ENCODE measurements around the gene RAP1GAP. TPM values are rescaled to one million over a fixed set of nuclear protein-coding genes. Genes with fewer than 3 reads are reported as not detected.
A peak's percentile ranks its signal among the peaks of the same experiment; 100 is the strongest.

RAP1GAP gene
- total and polyA plus RNA-seq, 9 of the 15 experiments (the other 6 are each of a cell fraction or from before 2014, with no cell fraction given) = 0.29 to 30.2 (median 19.2) TPM

- peak; percentile 100 for TF ChIP-seq ARID4B (CRISPR knock-in tag; IDR thresholded peaks at IDR 0.05)
- TF ChIP-seq NKRF (IDR thresholded peaks at IDR 0.05; ENCODE audit: borderline replicate concordance) = peak; percentile 96
- TF ChIP-seq, protein P1, sequence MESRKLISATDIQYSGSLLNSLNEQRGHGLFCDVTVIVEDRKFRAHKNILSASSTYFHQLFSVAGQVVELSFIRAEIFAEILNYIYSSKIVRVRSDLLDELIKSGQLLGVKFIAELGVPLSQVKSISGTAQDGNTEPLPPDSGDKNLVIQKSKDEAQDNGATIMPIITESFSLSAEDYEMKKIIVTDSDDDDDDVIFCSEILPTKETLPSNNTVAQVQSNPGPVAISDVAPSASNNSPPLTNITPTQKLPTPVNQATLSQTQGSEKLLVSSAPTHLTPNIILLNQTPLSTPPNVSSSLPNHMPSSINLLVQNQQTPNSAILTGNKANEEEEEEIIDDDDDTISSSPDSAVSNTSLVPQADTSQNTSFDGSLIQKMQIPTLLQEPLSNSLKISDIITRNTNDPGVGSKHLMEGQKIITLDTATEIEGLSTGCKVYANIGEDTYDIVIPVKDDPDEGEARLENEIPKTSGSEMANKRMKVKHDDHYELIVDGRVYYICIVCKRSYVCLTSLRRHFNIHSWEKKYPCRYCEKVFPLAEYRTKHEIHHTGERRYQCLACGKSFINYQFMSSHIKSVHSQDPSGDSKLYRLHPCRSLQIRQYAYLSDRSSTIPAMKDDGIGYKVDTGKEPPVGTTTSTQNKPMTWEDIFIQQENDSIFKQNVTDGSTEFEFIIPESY (CRISPR knock-in tag; IDR thresholded peaks at IDR 0.05) = peak; percentile 92
- peak; percentile 79; the same call in 1 of the 2 replicates for TF ChIP-seq TARDBP (IDR thresholded peaks at IDR 0.05)
- TF ChIP-seq MAFG (tag; conservative IDR thresholded peaks at IDR 0.05) = no peak
- peak; percentile 56 for TF ChIP-seq ZNF12 (CRISPR knock-in tag; IDR thresholded peaks at IDR 0.05)
- peak; percentile 79 for TF ChIP-seq ETV5 (CRISPR knock-in tag; IDR thresholded peaks at IDR 0.05; ENCODE audit: low read depth)
- TF ChIP-seq, protein P2, sequence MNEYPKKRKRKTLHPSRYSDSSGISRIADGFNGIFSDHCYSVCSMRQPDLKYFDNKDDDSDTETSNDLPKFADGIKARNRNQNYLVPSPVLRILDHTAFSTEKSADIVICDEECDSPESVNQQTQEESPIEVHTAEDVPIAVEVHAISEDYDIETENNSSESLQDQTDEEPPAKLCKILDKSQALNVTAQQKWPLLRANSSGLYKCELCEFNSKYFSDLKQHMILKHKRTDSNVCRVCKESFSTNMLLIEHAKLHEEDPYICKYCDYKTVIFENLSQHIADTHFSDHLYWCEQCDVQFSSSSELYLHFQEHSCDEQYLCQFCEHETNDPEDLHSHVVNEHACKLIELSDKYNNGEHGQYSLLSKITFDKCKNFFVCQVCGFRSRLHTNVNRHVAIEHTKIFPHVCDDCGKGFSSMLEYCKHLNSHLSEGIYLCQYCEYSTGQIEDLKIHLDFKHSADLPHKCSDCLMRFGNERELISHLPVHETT (CRISPR knock-in tag; conservative IDR thresholded peaks at IDR 0.05 in 1 of 2, IDR thresholded peaks at IDR 0.05 in 1 of 2) = peak in 1 of 2 experiments; percentile 88; a peak in 1 of 4 replicates
- TF ChIP-seq ZFX (CRISPR knock-in tag; IDR thresholded peaks at IDR 0.05) = peak; percentile 62
- TF ChIP-seq ZBTB17 (CRISPR knock-in tag; IDR thresholded peaks at IDR 0.05) = 0 out of 2 replicates have a peak, but pooled peaks have one; percentile 45
- peak; percentile 35; the same call in 1 of the 2 replicates for TF ChIP-seq ZKSCAN1 (IDR thresholded peaks at IDR 0.05; ENCODE audit: low read depth, low read length)
- TF ChIP-seq CHAMP1 (IDR thresholded peaks at IDR 0.05) = peak; percentile 95
- TF ChIP-seq ZNF133 (CRISPR knock-in tag; IDR thresholded peaks at IDR 0.05) = no peak
Measured at GRCh38 chr1:21647431-21648351, 21.5 kb downstream of the RAP1GAP start (continued).

Measured in K562 (cell line).